Measurements from ENCODE around the gene CUX1.

GRCh38 chr7:101858437-101859385 is 41.3 kb downstream of the CUX1 start:
- TF ChIP-seq CTCF (IDR thresholded peaks at IDR 0.05; ENCODE audit: low read depth, low read length, poor library complexity, severe bottlenecking), result no peak
- TF ChIP-seq EZH2phosphoT487 (IDR thresholded peaks at IDR 0.05; ENCODE audit: borderline replicate concordance, low read length), result no peak
